MM.1S (cell line): ENCODE measurements around the gene WDFY1.

ENCODE experiments used
- DNase-seq: peaks from one replicate; pipeline ENCODE4 v3.0.0-alpha.2; 2015
- H2AFZ ChIP-seq: fragments of 300-600 bp; sonication (generic); 2 replicates; pipeline ENCODE4 v1.6.0; 2016; ENCODE audit warnings: antibody characterized with exemption, low read length
- H3F3A ChIP-seq: fragments of 300-600 bp; sonication (generic); 2 replicates; pipeline ENCODE4 v1.6.1; 2016; ENCODE audit warnings: mild to moderate bottlenecking, antibody characterized with exemption, low read length, moderate library complexity, mixed read lengths; ENCODE audit not compliant: insufficient read depth
- H3K27ac ChIP-seq: fragments of 300-600 bp; sonication (generic); 2 replicates; pipeline ENCODE4 v1.5.1; 2016; ENCODE audit warnings: mild to moderate bottlenecking, low read length
- H3K27me3 ChIP-seq: fragments of 300-600 bp; sonication (generic); replicated peaks from 2 replicates; pipeline ENCODE4 v1.6.0; 2016; ENCODE audit warnings: low read length; ENCODE audit not compliant: insufficient read depth
- H3K36me3 ChIP-seq: fragments of 300-600 bp; sonication (generic); replicated peaks from 2 replicates; pipeline ENCODE4 v1.6.1; 2016; ENCODE audit warnings: mild to moderate bottlenecking, low read length, mixed read lengths; ENCODE audit not compliant: insufficient read depth
- H3K4me1 ChIP-seq: fragments of 300-600 bp; sonication (generic); 2 replicates; pipeline ENCODE4 v1.6.1; 2016; ENCODE audit warnings: low read length, mixed read lengths
- H3K4me2 ChIP-seq: fragments of 300-600 bp; sonication (generic); 2 replicates; pipeline ENCODE4 v1.6.0; 2016; ENCODE audit warnings: low read depth, low read length
- H3K4me3 ChIP-seq: fragments of 300-600 bp; sonication (generic); 2 replicates; pipeline ENCODE4 v1.5.1; 2016; ENCODE audit warnings: low read length, mixed read lengths
- H3K79me2 ChIP-seq: fragments of 300-600 bp; sonication (generic); 2 replicates; pipeline ENCODE4 v1.6.1; 2016; ENCODE audit warnings: mixed run types, low read length, mixed read lengths
- H3K9ac ChIP-seq: fragments of 300-600 bp; sonication (generic); 2 replicates; pipeline ENCODE4 v1.6.1; 2016; ENCODE audit warnings: low read length, mixed read lengths
- H3K9me2 ChIP-seq: fragments of 300-600 bp; sonication (generic); replicated peaks from 2 replicates; pipeline ENCODE4 v1.6.1; 2016; ENCODE audit warnings: mild to moderate bottlenecking, low read length, mixed read lengths; ENCODE audit not compliant: insufficient read depth
- H3K9me3 ChIP-seq: fragments of 300-600 bp; sonication (generic); replicated peaks from 2 replicates; pipeline ENCODE4 v1.6.1; 2016; ENCODE audit warnings: mild to moderate bottlenecking, low read length, mixed read lengths; ENCODE audit not compliant: insufficient read depth
- H4K20me1 ChIP-seq: fragments of 300-600 bp; sonication (generic); 2 replicates; pipeline ENCODE4 v1.6.1; 2016; ENCODE audit warnings: mild to moderate bottlenecking, low read length, moderate library complexity, mixed read lengths; ENCODE audit not compliant: insufficient read depth
- EZH2 ChIP-seq: fragments of 300-600 bp; sonication (generic); optimal IDR thresholded peaks from 2 replicates; pipeline ENCODE3; 2017; ENCODE audit warnings: low read depth, mild to moderate bottlenecking, antibody characterized with exemption, low read length, mixed read lengths
- EZH2phosphoT487 ChIP-seq: fragments of 300-600 bp; sonication (generic); IDR thresholded peaks from 2 replicates; pipeline ENCODE4 v1.6.1; 2018; ENCODE audit warnings: antibody characterized with exemption, low read length
- TF ChIP-seq, protein P1 (sequence below): fragments of 300-600 bp; sonication (generic); IDR thresholded peaks from 2 replicates; pipeline ENCODE4 v1.5.1; 2016; ENCODE audit warnings: antibody characterized with exemption, low read length, mixed read lengths

WDFY1 gene

GRCh38 chr2:223932816-223933800, 12.0 kb downstream of the WDFY1 start:
- no peaks in the 10 kb centered on the region for H3K36me3 ChIP-seq
- no peak overlapping the region for H3K9ac ChIP-seq
- DNase-seq, result no peak
- peaks cover 62% of the 10 kb centered on the region for H3K79me2 ChIP-seq
- TF ChIP-seq, protein P1, sequence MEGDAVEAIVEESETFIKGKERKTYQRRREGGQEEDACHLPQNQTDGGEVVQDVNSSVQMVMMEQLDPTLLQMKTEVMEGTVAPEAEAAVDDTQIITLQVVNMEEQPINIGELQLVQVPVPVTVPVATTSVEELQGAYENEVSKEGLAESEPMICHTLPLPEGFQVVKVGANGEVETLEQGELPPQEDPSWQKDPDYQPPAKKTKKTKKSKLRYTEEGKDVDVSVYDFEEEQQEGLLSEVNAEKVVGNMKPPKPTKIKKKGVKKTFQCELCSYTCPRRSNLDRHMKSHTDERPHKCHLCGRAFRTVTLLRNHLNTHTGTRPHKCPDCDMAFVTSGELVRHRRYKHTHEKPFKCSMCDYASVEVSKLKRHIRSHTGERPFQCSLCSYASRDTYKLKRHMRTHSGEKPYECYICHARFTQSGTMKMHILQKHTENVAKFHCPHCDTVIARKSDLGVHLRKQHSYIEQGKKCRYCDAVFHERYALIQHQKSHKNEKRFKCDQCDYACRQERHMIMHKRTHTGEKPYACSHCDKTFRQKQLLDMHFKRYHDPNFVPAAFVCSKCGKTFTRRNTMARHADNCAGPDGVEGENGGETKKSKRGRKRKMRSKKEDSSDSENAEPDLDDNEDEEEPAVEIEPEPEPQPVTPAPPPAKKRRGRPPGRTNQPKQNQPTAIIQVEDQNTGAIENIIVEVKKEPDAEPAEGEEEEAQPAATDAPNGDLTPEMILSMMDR, result no peak
- no peak for TF ChIP-seq EZH2phosphoT487
- no peak for TF ChIP-seq EZH2
- H3K4me1 ChIP-seq, result no peaks in the 10 kb centered on the region
- no peak overlapping the region for H3K27ac ChIP-seq
- H3K27me3 ChIP-seq, result no peaks in the 10 kb centered on the region
- no peaks in the 10 kb centered on the region for H4K20me1 ChIP-seq
- no peak overlapping the region for H3K4me2 ChIP-seq
- H3K4me3 ChIP-seq, result no peak overlapping the region
- H3F3A ChIP-seq, result no peaks in the 10 kb centered on the region
- no peak overlapping the region for H2AFZ ChIP-seq
- no peaks in the 10 kb centered on the region for H3K9me3 ChIP-seq
- no peaks in the 10 kb centered on the region for H3K9me2 ChIP-seq

DNA sequence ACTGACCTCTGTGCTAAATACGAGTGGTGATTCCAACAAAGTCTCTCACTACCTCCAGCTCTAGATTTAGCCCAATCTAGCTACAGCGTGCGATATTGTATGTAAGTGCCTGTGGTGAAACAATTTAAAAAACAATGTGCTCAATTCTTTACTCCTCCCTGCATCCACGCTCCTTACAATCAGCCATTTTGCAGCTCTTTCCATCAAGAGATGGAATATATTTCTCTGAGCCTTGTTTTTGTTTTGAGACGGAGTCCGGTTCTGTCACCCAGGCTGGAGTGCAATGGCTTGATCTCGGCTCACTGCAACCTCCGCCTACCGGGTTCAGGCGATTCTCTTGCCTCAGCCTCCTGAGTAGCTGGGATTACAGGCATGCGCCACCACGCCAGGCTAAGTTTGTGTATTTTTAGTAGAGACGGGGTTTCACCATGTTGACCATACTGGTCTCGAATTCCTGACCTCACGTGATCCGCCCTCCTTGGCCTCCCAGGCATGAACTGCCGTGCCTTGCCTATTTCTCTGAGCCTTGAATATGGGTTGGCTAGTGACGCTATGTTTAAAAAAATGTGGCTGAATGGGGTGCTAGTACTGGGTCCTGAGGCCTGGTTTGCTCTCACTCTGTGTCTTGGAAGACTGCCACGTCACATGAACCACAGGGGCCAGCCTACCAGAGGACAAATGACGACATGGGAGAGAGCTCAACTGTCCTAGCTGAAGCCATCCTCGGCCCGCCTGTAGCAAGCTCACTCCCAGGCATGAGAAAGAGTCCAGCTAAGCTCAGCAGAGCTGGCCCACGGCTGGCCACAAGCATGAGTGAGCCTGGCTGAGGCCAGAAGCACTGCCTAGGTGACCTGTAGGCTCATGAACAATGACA, 14.8 kb downstream of the WDFY1 start:
- Histone ChIP-seq H3K9ac (no peak overlapping the region), H3K4me3 (no peak overlapping the region), H4K20me1 (no peaks in the 10 kb centered on the region), H2AFZ (no peak overlapping the region), H3K27me3 (no peaks in the 10 kb centered on the region), H3K9me3 (no peaks in the 10 kb centered on the region), H3K4me2 (no peak overlapping the region), H3K36me3 (no peaks in the 10 kb centered on the region), H3K27ac (no peak overlapping the region), H3K79me2 (peaks cover 48% of the 10 kb centered on the region), H3K9me2 (no peaks in the 10 kb centered on the region), H3F3A (no peaks in the 10 kb centered on the region), H3K4me1 (no peaks in the 10 kb centered on the region)
- DNase-seq, result no peak
- TF ChIP-seq, protein P1, result no peak
- no peak for TF ChIP-seq EZH2
- TF ChIP-seq EZH2phosphoT487, result no peak

DNA sequence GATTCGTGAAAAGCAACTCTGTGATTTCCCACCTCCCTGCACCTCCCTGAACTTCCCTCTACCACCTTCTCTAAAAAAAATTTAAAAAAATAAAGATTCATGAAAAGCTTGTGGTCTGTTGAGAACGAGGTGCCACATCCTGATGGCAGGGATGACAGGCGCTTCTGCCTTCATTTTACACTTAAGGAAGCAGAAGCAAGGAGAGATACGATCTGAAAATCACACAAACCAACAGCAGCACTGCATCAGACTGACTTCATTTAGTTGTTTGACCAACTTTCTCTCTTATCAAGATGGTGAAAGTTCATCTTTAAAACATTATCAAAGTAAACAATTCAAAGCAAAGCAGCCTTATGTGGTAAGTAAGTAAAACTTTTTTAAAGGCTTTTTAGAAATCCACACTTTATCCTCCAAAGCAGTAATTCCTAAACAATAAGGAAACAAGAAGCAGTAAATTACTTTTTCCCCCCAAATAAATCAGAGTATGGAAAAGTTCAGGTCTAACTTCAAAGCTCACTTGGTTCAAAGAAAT, 15.5 kb downstream of the WDFY1 start:
- TF ChIP-seq, protein P1, result no peak
- no peak for TF ChIP-seq EZH2
- TF ChIP-seq EZH2phosphoT487, result no peak
- H3K27ac ChIP-seq, result no peak overlapping the region
- H4K20me1 ChIP-seq, result no peaks in the 10 kb centered on the region
- H3K4me3 ChIP-seq, result no peak overlapping the region
- H3K9me2 ChIP-seq, result no peaks in the 10 kb centered on the region
- H3K79me2 ChIP-seq, result peaks cover 43% of the 10 kb centered on the region
- no peak for DNase-seq
- no peak overlapping the region for H3K4me2 ChIP-seq
- no peak overlapping the region for H2AFZ ChIP-seq
- H3K9me3 ChIP-seq, result no peaks in the 10 kb centered on the region
- H3K27me3 ChIP-seq, result no peaks in the 10 kb centered on the region
- H3K9ac ChIP-seq, result no peak overlapping the region
- no peaks in the 10 kb centered on the region for H3K4me1 ChIP-seq
- no peaks in the 10 kb centered on the region for H3K36me3 ChIP-seq
- no peaks in the 10 kb centered on the region for H3F3A ChIP-seq
